ENCODE data around the gene CALD1.
"Not testable (repeated sequence)": the region's sequence is repeated elsewhere in the genome, so short reads cannot be mapped to it uniquely, and the experiment has no call there.

CALD1 gene

GRCh38 chr7:134962270-134962780 is 182.9 kb downstream of the CALD1 start:
- no peak for DNase-seq

DNA sequence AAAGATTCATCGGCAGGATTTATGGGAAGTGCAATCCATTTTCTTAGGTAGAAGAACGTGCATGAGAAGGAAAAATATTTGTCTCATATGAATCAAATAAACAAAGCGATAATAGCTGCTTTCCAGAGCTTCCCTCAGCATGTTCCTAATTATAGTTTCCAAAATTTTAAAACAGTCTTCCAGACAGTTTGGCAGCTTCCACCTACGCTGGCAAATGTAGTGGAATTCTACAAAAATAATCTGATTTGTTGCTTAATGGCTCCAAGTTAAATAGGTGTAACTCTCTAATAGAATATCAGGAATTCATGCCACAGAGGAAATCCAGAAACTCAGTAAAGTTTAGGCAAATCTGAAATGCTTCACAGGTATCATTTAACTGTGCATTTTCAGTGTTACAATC is 183.6 kb downstream of the CALD1 start:
- DNase-seq = no peak

GRCh38 chr7:134966691-134967090 is 187.3 kb downstream of the CALD1 start:
- DNase-seq = no peak

DNA sequence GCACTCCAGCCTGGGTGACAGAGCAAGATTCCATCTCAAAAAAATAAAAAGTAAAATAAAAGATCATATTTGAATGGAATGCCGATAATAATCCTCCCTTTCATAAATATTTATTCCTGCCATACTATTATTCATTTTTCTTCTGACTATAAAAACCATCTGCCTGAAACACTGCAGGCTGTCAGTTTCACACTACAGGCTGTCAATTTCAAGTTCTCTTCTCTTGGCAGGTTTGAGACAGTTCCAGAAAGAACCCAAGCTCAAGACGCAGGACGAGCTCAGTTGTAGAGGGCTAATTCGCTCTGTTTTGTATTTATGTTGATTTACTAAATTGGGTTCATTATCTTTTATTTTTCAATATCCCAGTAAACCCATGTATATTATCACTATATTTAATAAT is 188.7 kb downstream of the CALD1 start:
- DNase-seq = no peak

DNA sequence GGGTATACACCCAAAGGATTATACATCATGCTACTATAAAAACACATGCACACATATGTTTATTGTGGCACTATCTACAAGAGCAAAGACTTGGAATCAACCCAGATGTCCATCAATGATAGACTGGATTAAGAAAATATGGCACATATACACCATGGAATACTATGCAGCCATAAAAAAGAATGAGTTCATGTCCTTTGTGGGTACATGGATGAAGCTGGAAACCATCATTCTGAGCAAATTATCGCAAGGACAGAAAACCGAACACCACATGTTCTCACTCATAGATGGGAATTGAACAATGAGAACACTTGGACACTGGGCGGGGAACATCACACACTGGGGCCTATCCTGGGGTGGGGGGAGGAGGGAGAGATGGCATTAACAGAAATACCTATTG is 202.2 kb downstream of the CALD1 start:
- DNase-seq = not testable (repeated sequence)

DNA sequence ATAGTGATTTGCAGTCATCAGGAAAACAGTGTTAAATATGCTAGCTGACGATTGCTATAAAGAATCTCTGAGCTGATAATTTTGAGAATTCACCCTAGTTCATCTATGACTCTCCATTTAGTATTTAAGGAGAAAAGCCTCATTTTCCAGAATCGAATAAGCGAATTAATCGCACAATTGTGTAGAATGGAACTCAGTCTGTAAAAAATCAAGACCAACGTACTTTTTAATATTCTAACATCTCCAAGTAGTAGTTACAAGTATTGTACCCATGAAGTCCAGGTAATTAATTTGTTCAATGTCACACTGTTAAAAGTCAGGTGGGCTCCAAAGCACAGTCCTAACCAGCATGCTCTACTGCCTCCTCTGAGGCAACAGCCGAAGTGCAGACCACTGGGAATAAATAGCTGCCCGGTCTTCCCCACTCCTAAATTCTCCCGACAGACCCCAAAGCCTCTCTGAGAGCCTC is 206.5 kb downstream of the CALD1 start:
- DNase-seq = no peak

GRCh38 chr7:134986363-134987251 is 207.2 kb downstream of the CALD1 start, which contains the start of gene AGBL3:
TSS of gene AGBL3 (plus strand) at chr7:134986508. CDS start at chr7:134987934, 1,426 bp downstream.
- DNase-seq = peak; percentile 63

DNA sequence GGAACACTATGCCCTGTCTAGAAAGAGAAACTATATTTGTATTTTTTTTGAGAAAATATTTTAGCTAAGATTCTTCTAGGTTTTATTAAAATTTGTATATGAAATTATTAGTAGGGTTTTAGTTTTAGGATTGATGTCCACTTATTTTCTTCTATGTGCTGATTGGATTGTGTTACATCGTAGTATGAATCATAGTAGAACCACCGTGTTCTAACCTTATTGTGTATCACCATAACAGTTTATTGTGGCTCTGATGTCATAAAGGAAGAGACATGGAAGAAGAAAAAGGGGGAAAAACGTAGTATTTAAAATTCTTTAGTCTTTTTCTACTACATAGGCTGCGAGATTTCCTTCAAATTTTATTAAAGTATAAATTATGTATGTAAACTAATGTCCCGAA is 208.7 kb downstream of the CALD1 start:
- no peak for DNase-seq

GRCh38 chr7:134991469-134992339 is 212.3 kb downstream of the CALD1 start:
- no peak for DNase-seq

DNA sequence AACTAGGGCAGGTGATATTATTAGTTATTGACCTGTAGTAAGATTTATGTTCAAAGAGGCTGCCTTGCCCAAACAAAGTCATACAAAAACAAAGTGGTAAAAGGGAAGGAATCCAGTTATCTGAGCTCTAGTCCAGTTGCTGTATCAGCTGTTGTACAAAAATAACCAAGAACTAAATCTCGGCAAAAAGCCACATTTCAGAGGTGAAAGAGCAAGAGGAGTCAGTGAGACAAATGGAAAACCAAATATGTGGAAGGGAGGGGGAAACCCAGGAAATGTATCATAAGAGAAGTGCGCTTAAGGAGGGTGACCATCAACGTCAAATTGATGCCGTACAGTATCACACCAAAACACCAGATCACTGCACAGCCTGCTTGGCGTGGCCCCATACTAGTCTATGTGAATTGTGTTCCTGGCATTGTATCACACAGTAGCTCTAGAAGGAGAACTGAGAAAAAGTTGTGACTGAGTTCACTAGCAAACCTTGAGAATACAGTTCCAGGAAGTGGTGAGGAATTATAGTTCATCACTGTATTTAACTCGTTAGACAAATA is 213.3 kb downstream of the CALD1 start:
- DNase-seq = no peak

- no peak for DNase-seq
Observed at GRCh38 chr7:134993877-134994456, 214.5 kb downstream of the CALD1 start.

- no peak for DNase-seq
Observed at GRCh38 chr7:134995239-134996096, 216.0 kb downstream of the CALD1 start.

DNA sequence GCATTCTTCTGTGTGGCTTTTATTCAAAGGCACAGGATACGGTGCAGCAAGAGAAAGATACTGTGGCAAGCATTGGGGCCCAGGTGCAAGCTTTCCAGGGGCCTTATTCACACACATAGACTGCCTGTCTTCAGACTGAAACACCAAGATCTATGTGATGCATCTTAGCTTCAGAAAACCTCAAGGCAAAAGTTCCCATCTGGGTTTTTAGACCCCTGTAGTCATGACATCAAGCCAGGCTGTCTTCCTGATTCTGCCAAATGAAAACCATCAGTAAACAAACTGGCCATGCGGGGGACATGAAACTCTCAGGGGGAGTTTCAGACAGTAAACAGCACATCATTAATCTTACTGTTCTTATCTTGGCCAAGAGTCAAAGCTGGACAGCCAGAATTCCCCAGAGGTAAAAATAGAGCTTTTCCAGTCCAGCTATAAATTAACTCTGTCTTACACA is 216.7 kb downstream of the CALD1 start:
- no peak for DNase-seq

DNA sequence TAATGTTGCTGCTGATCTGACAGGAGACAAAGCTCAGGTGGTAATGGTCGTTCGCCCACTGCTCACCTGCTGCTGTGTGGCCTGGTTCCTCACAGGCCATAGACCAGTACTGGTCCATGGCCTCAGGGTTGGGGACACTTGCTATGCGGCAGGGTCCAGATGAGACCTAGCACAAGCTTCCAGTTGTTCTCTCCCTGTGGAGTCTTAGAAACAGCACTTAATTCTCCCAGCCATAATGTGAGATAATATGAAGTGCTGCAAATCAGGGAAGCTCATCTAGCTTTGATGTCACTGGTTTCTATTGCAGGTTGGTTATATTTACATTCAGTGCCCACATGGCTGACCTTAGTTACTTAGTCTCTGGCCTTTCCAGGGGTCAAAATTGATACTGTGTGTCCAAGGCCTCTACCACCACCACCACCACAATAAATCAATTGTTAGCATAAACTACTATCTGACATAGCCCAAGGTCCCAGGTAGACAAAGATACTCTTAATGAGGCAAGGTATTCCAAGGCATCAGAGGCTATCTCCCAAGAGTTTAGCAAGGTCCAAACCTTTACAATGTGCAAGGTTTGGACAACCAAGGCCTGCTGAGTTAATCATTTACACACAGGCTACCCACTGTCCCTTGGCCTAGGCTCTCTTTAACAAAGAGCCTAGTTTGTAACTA is 217.9 kb downstream of the CALD1 start:
- no peak for DNase-seq

GRCh38 chr7:134999136-134999535 is 219.7 kb downstream of the CALD1 start:
- DNase-seq = no peak

GRCh38 chr7:135001390-135002165 is 222.1 kb downstream of the CALD1 start:
- no peak for DNase-seq

GRCh38 chr7:135012229-135012628 is 232.8 kb downstream of the CALD1 start:
- DNase-seq = no peak

Data from 8988T (cell line).